ENCODE results near the gene PLG.
"Not testable (repeated sequence)": the region's sequence is repeated elsewhere in the genome, so short reads cannot be mapped to it uniquely, and the experiment has no call there.

PLG gene

GRCh38 chr6:160780656-160781055, 78.6 kb downstream of the PLG start:
- DNase-seq, result not testable (repeated sequence)

- DNase-seq, result no peak
Observed at GRCh38 chr6:160781298-160781697, 79.3 kb downstream of the PLG start.

- no peak for DNase-seq
Observed at GRCh38 chr6:160782228-160782627, 80.2 kb downstream of the PLG start.

- no peak for DNase-seq
Observed at GRCh38 chr6:160783741-160784140, 81.7 kb downstream of the PLG start.

GRCh38 chr6:160788126-160788525, 86.1 kb downstream of the PLG start:
- DNase-seq, result not testable (repeated sequence)

- no peak for DNase-seq
Observed at GRCh38 chr6:160788806-160789205, 86.8 kb downstream of the PLG start.

GRCh38 chr6:160789263-160790027, 87.4 kb downstream of the PLG start:
- no peak for DNase-seq

- DNase-seq, result no peak
Observed at GRCh38 chr6:160790028-160790792, 88.2 kb downstream of the PLG start.

GRCh38 chr6:160791459-160791858, 89.4 kb downstream of the PLG start:
- DNase-seq, result no peak

- DNase-seq, result no peak
Observed at GRCh38 chr6:160791981-160792418, 90.0 kb downstream of the PLG start.

- DNase-seq, result no peak
Observed at GRCh38 chr6:160792708-160793107, 90.7 kb downstream of the PLG start.

- DNase-seq, result no peak
Observed at GRCh38 chr6:160793652-160794051, 91.6 kb downstream of the PLG start.

GRCh38 chr6:160795721-160796120, 93.7 kb downstream of the PLG start:
- no peak for DNase-seq

GRCh38 chr6:160798625-160799024, 96.6 kb downstream of the PLG start:
- no peak for DNase-seq

GRCh38 chr6:160799801-160800506, 97.9 kb downstream of the PLG start:
- DNase-seq, result no peak

- DNase-seq, result no peak
Observed at GRCh38 chr6:160801418-160801817, 99.4 kb downstream of the PLG start.

GRCh38 chr6:160802049-160802448, 100.0 kb downstream of the PLG start:
- not testable (repeated sequence) for DNase-seq
